ENCODE results near the gene SLC38A10.

Gene SLC38A10

GRCh38 chr17:81279278-81280275 lies 15.5 kb downstream of the SLC38A10 start:
- in situ Hi-C loops (cut with MboI; ENCODE audit: low sequenced_read_pairs): no loop called here

GRCh38 chr17:81278831-81279230 lies 16.3 kb downstream of the SLC38A10 start:
- in situ Hi-C loops (cut with MboI; ENCODE audit: low sequenced_read_pairs): no loop called here

GRCh38 chr17:81277946-81278693 lies 17.0 kb downstream of the SLC38A10 start:
- in situ Hi-C loops (cut with MboI; ENCODE audit: low sequenced_read_pairs): no loop called here

DNA sequence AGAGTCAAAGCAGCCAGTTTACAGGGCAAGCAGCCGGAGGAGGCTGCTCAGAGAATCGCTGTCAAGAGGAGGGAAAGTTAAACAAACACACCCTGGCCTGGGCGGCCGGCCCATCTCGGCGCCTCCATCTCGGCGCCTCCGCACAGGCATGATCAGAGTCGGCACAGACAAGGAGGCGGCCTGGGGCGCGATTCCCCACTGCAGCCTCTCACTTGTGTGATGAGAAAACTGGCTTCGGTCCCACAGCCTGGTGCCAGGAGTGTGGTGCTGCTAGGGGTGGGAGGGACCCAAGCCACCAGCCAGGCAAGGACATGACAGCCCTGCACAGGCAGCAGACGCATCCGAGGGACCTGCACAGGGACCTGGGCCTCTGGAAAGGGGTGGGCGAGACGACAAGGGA lies 17.7 kb downstream of the SLC38A10 start:
- in situ Hi-C loops (cut with MboI; ENCODE audit: low sequenced_read_pairs): no loop called here

GRCh38 chr17:81276781-81277180 lies 18.3 kb downstream of the SLC38A10 start:
- in situ Hi-C loops (cut with MboI; ENCODE audit: low sequenced_read_pairs): no loop called here

- in situ Hi-C loops (cut with MboI; ENCODE audit: low sequenced_read_pairs): loop anchor here (25.0 kb wide), 1 partner anchor 313 kb away; no protein-coding TSS in a partner anchor
Observed at GRCh38 chr17:81274471-81274855, 20.6 kb downstream of the SLC38A10 start.

DNA sequence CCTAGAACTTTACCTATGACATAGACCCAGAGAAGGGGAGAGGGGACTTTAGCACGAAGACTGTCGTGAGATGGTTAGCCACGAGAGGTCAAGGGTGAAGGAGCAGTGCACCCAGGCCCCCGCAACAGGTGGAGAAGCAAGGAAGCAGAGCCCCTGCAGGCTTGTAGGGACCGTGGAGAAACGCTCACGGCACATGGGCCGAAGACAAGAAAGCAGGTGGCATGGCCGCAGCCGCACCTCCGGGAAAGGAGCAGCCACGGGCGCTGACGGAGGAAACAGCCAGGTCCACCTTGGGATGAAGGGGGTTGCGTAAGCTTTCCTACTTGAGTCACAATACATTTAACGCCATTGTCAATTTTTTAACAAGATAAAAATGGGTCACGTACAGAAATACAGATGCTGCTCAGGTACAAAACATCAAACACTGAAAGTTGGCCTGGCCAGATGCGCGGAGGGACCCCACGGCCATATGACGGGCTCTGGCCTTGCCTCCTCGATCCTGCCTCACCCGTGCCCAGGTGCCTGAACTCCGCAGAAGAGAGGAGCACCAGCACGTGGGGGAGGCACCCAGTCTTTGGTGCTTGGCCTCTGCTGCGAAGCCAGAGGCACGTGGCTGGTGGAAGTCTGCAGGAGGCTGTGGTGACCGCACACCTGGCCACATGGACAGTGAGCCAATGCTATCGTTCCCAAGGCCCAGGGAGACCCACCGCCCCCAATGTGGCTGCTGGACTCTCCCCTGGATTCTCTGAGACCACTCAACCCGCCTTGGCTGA lies 21.2 kb downstream of the SLC38A10 start:
- in situ Hi-C loops (cut with MboI; ENCODE audit: low sequenced_read_pairs): loop anchor here (25.0 kb wide), 1 partner anchor 313 kb away; no protein-coding TSS in a partner anchor

DNA sequence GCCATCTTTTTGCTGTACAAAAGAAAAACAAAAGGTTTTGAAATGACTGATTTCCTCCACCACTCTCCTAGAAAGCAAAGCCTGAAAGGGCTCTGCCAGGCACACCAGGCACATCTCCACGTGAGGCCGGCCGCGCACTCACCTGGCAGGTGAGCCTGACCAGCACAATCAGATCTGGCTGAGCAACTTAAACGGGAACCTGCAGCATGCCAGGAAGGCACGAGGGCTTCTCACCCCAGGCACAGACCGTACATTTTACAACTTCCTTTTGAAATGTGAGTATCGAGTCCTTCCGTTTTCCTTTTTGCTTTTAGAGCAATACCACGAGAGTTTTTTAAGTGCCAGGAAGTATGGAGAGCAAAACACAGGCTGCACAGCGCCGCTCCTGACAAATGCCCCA lies 22.5 kb downstream of the SLC38A10 start:
- in situ Hi-C loops (cut with MboI; ENCODE audit: low sequenced_read_pairs): loop anchor here (25.0 kb wide), 1 partner anchor 315 kb away; no protein-coding TSS in a partner anchor

- in situ Hi-C loops (cut with MboI; ENCODE audit: low sequenced_read_pairs): loop anchor here (25.0 kb wide), 1 partner anchor 316 kb away; no protein-coding TSS in a partner anchor
Observed at GRCh38 chr17:81271226-81271625, 23.9 kb downstream of the SLC38A10 start.

DNA sequence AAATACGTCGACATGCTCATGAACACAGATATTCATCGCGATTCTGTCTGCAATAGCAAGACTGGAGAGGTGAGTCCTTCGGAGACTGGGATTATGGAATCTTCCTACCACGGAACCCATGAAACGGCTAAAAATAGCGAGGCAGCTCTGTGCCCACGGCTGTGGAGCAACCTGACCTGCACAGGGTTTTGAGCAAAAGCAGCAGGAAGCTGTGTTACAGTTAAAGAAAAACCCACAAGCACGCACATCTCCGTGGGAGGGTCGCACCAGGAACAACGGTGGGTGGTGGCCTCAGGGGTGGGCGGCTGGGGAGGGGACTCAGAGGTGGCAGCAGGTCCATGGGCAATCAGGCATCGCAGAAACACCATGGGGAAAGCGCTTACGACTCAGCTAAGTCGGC lies 24.8 kb downstream of the SLC38A10 start:
- in situ Hi-C loops (cut with MboI; ENCODE audit: low sequenced_read_pairs): loop anchor here (25.0 kb wide), 1 partner anchor 317 kb away; no protein-coding TSS in a partner anchor

- in situ Hi-C loops (cut with MboI; ENCODE audit: low sequenced_read_pairs): loop anchor here (25.0 kb wide), 1 partner anchor 320 kb away; no protein-coding TSS in a partner anchor
Observed at GRCh38 chr17:81267390-81268067, 27.6 kb downstream of the SLC38A10 start.

DNA sequence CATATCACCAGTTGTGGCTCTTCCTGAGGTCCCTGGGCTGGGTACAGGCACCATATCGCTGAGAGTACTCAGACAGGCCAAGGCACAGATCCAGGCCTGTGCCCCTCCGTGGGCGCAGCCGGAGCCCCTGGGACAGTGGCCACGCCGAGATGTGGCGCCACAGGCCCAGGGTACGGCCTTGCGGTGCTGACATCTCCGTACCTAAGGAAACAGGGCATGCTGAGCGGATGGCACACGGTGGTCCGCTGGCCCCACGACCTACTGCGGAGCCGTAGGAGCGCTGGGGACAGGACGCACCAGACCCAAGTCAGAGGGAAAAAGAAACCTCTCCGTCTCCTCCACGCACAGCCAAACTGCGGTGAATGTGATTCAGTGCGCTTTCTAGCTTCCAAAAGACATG lies 29.5 kb downstream of the SLC38A10 start:
- in situ Hi-C loops (cut with MboI; ENCODE audit: low sequenced_read_pairs): loop anchor here (25.0 kb wide), 1 partner anchor 322 kb away; no protein-coding TSS in a partner anchor

DNA sequence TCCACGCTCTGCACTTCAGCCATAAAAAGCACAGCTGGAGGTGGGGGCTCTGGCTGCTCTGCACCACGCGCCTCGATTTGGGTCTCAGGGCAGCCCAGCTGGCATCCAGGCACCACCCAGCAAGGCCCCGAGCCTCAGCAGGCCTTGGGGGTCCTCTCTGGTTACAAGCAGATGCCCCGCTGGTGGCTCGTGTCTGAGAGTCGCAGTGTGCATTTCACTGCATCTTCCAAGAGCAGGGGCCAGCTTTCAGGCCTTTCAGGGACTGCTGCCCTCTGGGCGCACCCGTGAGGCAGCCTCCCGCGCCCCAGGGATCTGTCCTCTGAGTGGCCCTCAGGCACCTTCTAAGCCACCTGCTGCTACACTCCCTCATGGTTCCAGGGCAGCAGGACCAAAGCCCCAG lies 30.5 kb downstream of the SLC38A10 start:
- in situ Hi-C loops (cut with MboI; ENCODE audit: low sequenced_read_pairs): loop anchor here (25.0 kb wide), 1 partner anchor 323 kb away; no protein-coding TSS in a partner anchor

DNA sequence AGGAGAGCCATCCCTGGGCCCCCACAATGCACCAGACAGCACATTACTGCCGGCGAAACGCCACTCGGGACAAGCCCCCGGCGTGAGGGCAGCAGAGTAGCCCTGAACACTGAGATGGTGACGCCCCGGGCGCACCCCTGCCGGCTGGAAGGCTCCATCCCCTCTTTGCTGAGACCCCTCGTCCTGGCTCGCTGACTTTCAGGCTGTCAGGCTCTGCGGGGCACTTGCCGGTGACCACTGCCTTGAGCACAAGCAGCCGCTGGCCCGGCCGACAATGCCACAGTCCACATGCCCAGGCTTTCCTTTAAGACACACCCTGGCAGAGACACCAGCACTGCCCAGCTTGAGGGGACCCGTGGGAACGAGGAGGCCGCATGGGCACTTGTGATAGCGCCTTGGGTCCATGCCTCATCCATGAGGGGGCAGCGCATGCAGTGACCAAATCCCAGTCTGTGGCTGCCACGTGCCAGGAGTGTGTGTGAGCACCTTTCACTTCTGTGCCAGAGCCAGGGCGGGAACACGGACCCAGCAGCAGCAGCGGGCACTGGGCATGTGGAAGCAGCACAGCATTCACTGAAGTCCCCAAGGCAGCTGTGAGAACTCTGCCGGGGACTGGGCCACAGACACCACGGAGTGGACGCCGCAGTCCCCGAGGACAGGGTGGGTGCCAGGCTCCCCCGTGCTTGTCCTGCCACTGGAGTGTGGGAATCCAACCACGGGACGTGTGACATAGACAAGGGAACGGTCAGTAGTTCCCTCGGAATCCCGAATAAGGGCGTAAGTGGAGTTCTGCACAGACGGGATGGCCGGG lies 31.5 kb downstream of the SLC38A10 start:
- in situ Hi-C loops (cut with MboI; ENCODE audit: low sequenced_read_pairs): loop anchor here (25.0 kb wide), 1 partner anchor 324 kb away; no protein-coding TSS in a partner anchor

- in situ Hi-C loops (cut with MboI; ENCODE audit: low sequenced_read_pairs): loop anchor here (25.0 kb wide), 1 partner anchor 326 kb away; no protein-coding TSS in a partner anchor
Observed at GRCh38 chr17:81261582-81262336, 33.3 kb downstream of the SLC38A10 start.

- in situ Hi-C loops (cut with MboI; ENCODE audit: low sequenced_read_pairs): loop anchor here (25.0 kb wide), 1 partner anchor 326 kb away; no protein-coding TSS in a partner anchor
Observed at GRCh38 chr17:81261096-81261495, 34.0 kb downstream of the SLC38A10 start.

DNA sequence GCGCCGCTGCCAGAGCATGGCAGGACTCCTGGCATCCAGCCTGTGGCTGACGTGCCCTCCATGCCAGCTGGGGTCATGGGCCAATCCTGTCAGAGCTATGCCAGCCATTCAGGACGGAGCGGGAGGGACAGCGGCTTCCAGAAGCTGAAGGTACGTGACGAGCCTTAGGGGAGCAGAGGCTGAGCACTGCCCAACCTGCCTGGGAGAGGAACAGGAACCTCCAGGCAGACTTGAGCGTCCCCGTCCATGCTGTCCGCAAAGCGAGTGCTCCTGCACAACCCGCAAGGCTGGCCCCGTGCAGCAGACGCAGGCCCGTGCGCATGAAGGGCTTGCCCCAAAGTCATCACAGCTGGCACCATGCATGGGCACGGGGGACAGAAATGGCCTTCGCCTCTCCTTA lies 34.5 kb downstream of the SLC38A10 start:
- in situ Hi-C loops (cut with MboI; ENCODE audit: low sequenced_read_pairs): loop anchor here (25.0 kb wide), 1 partner anchor 327 kb away; no protein-coding TSS in a partner anchor

GRCh38 chr17:81260171-81260570 lies 34.9 kb downstream of the SLC38A10 start:
- in situ Hi-C loops (cut with MboI; ENCODE audit: low sequenced_read_pairs): loop anchor here (25.0 kb wide), 1 partner anchor 327 kb away; no protein-coding TSS in a partner anchor

All from HL-60/S4 (cell line).